ENCODE measurements around the gene KCNH4. TPM values are rescaled to one million over a fixed set of nuclear protein-coding genes. Genes with fewer than 3 reads are reported as not detected.
"Not testable (repeated sequence)": the region's sequence is repeated elsewhere in the genome, so short reads cannot be mapped to it uniquely, and the experiment has no call there.

The KCNH4 gene
- polyA plus RNA-seq, 1 donor (not counting 4 experiments of a cell fraction or from before 2014, with no cell fraction given): not detected

DNA sequence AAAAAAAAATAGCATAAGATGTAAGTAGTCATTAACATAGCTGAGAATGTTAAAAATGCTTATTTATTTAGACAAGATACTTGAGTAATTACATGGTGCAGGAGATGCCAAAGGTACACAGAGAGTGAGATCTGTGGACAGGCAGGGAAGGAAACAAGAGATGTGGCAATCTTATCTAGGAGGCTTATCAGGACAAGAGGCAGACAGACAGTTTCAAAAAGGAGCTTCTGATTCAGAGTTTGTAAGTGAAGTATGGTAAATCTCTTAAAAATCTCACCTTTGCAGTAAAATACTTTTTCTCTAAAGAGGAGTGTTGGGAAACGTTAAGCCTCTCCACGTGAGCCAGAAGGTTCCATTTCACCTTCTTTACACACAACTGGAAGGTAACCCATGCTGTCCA, 33.2 kb upstream of the KCNH4 start:
- FAIRE-seq: no peak
- Histone ChIP-seq H3K27ac (ENCODE audit: control insufficient read depth, insufficient read depth, low read length) (no peak overlapping the region), H3K4me3 (ENCODE audit: control insufficient read depth in 2 of 3, extremely low read depth in 1 of 3, insufficient read depth in 2 of 3, low read depth in 1 of 3, low read length in 3 of 3) (no peak overlapping the region), H3K9ac (ENCODE audit: control insufficient read depth, extremely low read depth, insufficient read depth, low read length) (no peak overlapping the region), H3K9me3 (ENCODE audit: control insufficient read depth, low read depth, low read length) (no peaks in the 10 kb centered on the region), H3K9me1 (ENCODE audit: control insufficient read depth, extremely low read depth, insufficient read depth, low read length) (no peaks in the 10 kb centered on the region), H2AFZ (ENCODE audit: control insufficient read depth, low read length) (no peak overlapping the region), H3K79me2 (ENCODE audit: control insufficient read depth, insufficient read depth, low read length) (no peaks in the 10 kb centered on the region), H3K4me1 (ENCODE audit: control insufficient read depth, extremely low read depth, insufficient read depth, low read length) (no peaks in the 10 kb centered on the region), H3K4me2 (ENCODE audit: control insufficient read depth, extremely low read depth, insufficient read depth, low read depth, low read length) (no peak overlapping the region), H4K20me1 (ENCODE audit: control insufficient read depth, extremely low read depth, insufficient read depth, low read length) (no peaks in the 10 kb centered on the region), H3K27me3 (ENCODE audit: control insufficient read depth, extremely low read depth, insufficient read depth, low read length) (no peaks in the 10 kb centered on the region), H3K36me3 (ENCODE audit: control insufficient read depth in 2 of 2, extremely low read depth in 1 of 2, insufficient read depth in 2 of 2, low read length in 2 of 2) (peaks cover 6 to 9% of the 10 kb centered on the region in 2 experiments)
- TF ChIP-seq, protein P1, sequence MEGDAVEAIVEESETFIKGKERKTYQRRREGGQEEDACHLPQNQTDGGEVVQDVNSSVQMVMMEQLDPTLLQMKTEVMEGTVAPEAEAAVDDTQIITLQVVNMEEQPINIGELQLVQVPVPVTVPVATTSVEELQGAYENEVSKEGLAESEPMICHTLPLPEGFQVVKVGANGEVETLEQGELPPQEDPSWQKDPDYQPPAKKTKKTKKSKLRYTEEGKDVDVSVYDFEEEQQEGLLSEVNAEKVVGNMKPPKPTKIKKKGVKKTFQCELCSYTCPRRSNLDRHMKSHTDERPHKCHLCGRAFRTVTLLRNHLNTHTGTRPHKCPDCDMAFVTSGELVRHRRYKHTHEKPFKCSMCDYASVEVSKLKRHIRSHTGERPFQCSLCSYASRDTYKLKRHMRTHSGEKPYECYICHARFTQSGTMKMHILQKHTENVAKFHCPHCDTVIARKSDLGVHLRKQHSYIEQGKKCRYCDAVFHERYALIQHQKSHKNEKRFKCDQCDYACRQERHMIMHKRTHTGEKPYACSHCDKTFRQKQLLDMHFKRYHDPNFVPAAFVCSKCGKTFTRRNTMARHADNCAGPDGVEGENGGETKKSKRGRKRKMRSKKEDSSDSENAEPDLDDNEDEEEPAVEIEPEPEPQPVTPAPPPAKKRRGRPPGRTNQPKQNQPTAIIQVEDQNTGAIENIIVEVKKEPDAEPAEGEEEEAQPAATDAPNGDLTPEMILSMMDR (optimal IDR thresholded peaks at IDR 0.05 in 1 of 3, IDR thresholded peaks at IDR 0.05 in 1 of 3, conservative IDR thresholded peaks at IDR 0.05 in 1 of 3; ENCODE audit: extremely low read depth in 1 of 3, insufficient read depth in 2 of 3, low read length in 3 of 3): no peak
- no peak for TF ChIP-seq EZH2 (IDR thresholded peaks at IDR 0.05; ENCODE audit: low read length)
- dilution Hi-C loops (cut with MboI; ENCODE audit: extremely low pct_ligation_motif_present, low sequenced_read_pairs): no loop called here
- no peak for DNase-seq (ENCODE audit: low read depth, low spot score)

DNA sequence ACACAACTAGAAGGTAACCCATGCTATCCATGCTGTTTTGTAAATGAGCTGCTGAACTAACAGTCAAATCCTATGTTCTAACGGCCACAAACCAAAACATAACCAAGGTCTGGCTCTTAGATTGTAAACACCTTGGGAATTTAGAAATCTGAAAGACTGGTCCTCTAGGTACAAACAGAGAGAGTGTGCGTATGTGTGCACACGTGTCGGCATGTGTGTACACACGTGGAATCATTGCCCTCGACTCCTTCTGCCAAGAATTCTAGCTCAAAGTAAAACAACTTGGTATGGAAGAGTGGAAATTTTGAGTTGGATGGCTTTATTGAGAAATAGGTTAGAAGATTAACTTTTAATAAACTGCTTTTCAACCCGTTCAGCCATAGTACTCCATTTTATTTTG, 31.4 kb upstream of the KCNH4 start:
- no peak overlapping the region for H3K4me2 ChIP-seq (ENCODE audit: control insufficient read depth, extremely low read depth, insufficient read depth, low read depth, low read length)
- no peak overlapping the region for H2AFZ ChIP-seq (ENCODE audit: control insufficient read depth, low read length)
- no peak overlapping the region for H3K9ac ChIP-seq (ENCODE audit: control insufficient read depth, extremely low read depth, insufficient read depth, low read length)
- H3K9me1 ChIP-seq (ENCODE audit: control insufficient read depth, extremely low read depth, insufficient read depth, low read length): no peaks in the 10 kb centered on the region
- TF ChIP-seq EZH2 (IDR thresholded peaks at IDR 0.05; ENCODE audit: low read length): no peak
- TF ChIP-seq, protein P1 (optimal IDR thresholded peaks at IDR 0.05 in 1 of 3, IDR thresholded peaks at IDR 0.05 in 1 of 3, conservative IDR thresholded peaks at IDR 0.05 in 1 of 3; ENCODE audit: extremely low read depth in 1 of 3, insufficient read depth in 2 of 3, low read length in 3 of 3): no peak
- H3K9me3 ChIP-seq (ENCODE audit: control insufficient read depth, low read depth, low read length): no peaks in the 10 kb centered on the region
- H3K4me3 ChIP-seq (ENCODE audit: control insufficient read depth in 2 of 3, extremely low read depth in 1 of 3, insufficient read depth in 2 of 3, low read depth in 1 of 3, low read length in 3 of 3): no peak overlapping the region
- no peak for FAIRE-seq
- H3K36me3 ChIP-seq (ENCODE audit: control insufficient read depth in 2 of 2, extremely low read depth in 1 of 2, insufficient read depth in 2 of 2, low read length in 2 of 2): peaks cover 6 to 8% of the 10 kb centered on the region in 2 experiments
- dilution Hi-C loops (cut with MboI; ENCODE audit: extremely low pct_ligation_motif_present, low sequenced_read_pairs): no loop called here
- no peaks in the 10 kb centered on the region for H4K20me1 ChIP-seq (ENCODE audit: control insufficient read depth, extremely low read depth, insufficient read depth, low read length)
- H3K27me3 ChIP-seq (ENCODE audit: control insufficient read depth, extremely low read depth, insufficient read depth, low read length): no peaks in the 10 kb centered on the region
- no peak for DNase-seq (ENCODE audit: low read depth, low spot score)
- H3K27ac ChIP-seq (ENCODE audit: control insufficient read depth, insufficient read depth, low read length): no peak overlapping the region
- no peaks in the 10 kb centered on the region for H3K4me1 ChIP-seq (ENCODE audit: control insufficient read depth, extremely low read depth, insufficient read depth, low read length)
- no peaks in the 10 kb centered on the region for H3K79me2 ChIP-seq (ENCODE audit: control insufficient read depth, insufficient read depth, low read length)

DNA sequence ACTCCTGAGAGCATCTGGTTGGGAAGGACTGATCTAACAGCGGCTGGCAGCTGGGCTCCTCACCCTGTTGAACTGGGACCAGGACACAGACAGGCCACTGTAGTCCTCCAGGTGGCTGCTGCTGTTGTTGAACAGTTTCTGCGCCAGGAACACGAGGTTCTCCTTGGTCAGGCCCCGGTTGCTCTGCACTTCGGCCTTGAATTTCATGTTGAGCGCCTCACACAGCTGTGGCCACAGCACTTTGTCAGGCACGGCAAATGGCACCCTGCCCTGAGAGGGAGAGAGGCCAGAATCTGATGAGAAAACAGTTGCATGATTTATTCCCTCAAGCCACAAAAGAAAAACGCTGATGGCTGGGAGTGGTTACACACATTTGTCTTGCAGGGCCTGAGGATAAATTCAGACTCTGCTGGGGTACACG, 31.0 kb upstream of the KCNH4 start:
- H4K20me1 ChIP-seq (ENCODE audit: control insufficient read depth, extremely low read depth, insufficient read depth, low read length); H3K4me3 ChIP-seq (ENCODE audit: control insufficient read depth in 2 of 3, extremely low read depth in 1 of 3, insufficient read depth in 2 of 3, low read depth in 1 of 3, low read length in 3 of 3); dilution Hi-C loops (cut with MboI; ENCODE audit: extremely low pct_ligation_motif_present, low sequenced_read_pairs); DNase-seq (ENCODE audit: low read depth, low spot score); H3K9me3 ChIP-seq (ENCODE audit: control insufficient read depth, low read depth, low read length); H3K36me3 ChIP-seq (ENCODE audit: control insufficient read depth in 2 of 2, extremely low read depth in 1 of 2, insufficient read depth in 2 of 2, low read length in 2 of 2); H3K79me2 ChIP-seq (ENCODE audit: control insufficient read depth, insufficient read depth, low read length); H3K27ac ChIP-seq (ENCODE audit: control insufficient read depth, insufficient read depth, low read length); H3K4me1 ChIP-seq (ENCODE audit: control insufficient read depth, extremely low read depth, insufficient read depth, low read length); H3K9ac ChIP-seq (ENCODE audit: control insufficient read depth, extremely low read depth, insufficient read depth, low read length); FAIRE-seq; H3K9me1 ChIP-seq (ENCODE audit: control insufficient read depth, extremely low read depth, insufficient read depth, low read length); H3K27me3 ChIP-seq (ENCODE audit: control insufficient read depth, extremely low read depth, insufficient read depth, low read length); H2AFZ ChIP-seq (ENCODE audit: control insufficient read depth, low read length); H3K4me2 ChIP-seq (ENCODE audit: control insufficient read depth, extremely low read depth, insufficient read depth, low read depth, low read length): not testable (repeated sequence)
